ENCODE data around the gene ASB9.
"Not testable (repeated sequence)": the region's sequence is repeated elsewhere in the genome, so short reads cannot be mapped to it uniquely, and the experiment has no call there.

The ASB9 gene

GRCh38 chrX:15298780-15299179, 28.9 kb upstream of the ASB9 start:
- no peak overlapping the region for H3K4me3 ChIP-seq (ENCODE audit: insufficient read depth, low read depth, low read length, poor library complexity, severe bottlenecking)
- no peak overlapping the region for H3K27ac ChIP-seq (ENCODE audit: insufficient read depth, low read length, poor library complexity, severe bottlenecking)
- no peak for DNase-seq
- H3K36me3 ChIP-seq (ENCODE audit: control insufficient read depth, insufficient read depth, low read length): no peaks in the 10 kb centered on the region
- H3K4me1 ChIP-seq (ENCODE audit: control insufficient read depth, insufficient read depth, low read length, poor library complexity, severe bottlenecking): no peaks in the 10 kb centered on the region
- no peaks in the 10 kb centered on the region for H3K27me3 ChIP-seq (replicated peaks; ENCODE audit: control insufficient read depth, insufficient read depth, low read length, poor library complexity, severe bottlenecking)
- no peaks in the 10 kb centered on the region for H3K9me3 ChIP-seq (ENCODE audit: control insufficient read depth, low read length)

GRCh38 chrX:15298201-15298600, 28.3 kb upstream of the ASB9 start:
- Histone ChIP-seq H3K9me3 (ENCODE audit: control insufficient read depth, low read length) (no peaks in the 10 kb centered on the region), H3K36me3 (ENCODE audit: control insufficient read depth, insufficient read depth, low read length) (no peaks in the 10 kb centered on the region), H3K27me3 (replicated peaks; ENCODE audit: control insufficient read depth, insufficient read depth, low read length, poor library complexity, severe bottlenecking) (no peaks in the 10 kb centered on the region), H3K4me3 (ENCODE audit: insufficient read depth, low read depth, low read length, poor library complexity, severe bottlenecking) (no peak overlapping the region), H3K4me1 (ENCODE audit: control insufficient read depth, insufficient read depth, low read length, poor library complexity, severe bottlenecking) (no peaks in the 10 kb centered on the region), H3K27ac (ENCODE audit: insufficient read depth, low read length, poor library complexity, severe bottlenecking) (no peak overlapping the region)
- no peak for DNase-seq

DNA sequence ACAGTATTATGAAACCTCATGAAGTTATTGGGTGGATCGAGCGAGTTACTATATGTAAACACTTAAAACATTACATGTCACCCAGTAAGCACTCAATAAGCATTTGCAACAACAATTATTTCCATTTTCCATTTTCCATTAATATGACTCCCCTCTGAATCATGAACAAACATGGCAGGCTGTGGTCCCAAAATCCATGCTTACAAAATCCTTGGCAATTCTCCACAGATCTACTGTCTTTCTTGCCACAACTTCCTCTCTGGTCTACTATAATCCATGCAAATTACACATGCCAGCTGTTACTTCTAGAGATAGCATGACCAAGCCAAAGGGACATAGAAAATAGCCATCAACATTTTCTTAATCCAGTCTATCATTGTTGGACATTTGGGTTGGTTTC, 23.6 kb upstream of the ASB9 start:
- Histone ChIP-seq H3K27me3 (replicated peaks; ENCODE audit: control insufficient read depth, insufficient read depth, low read length, poor library complexity, severe bottlenecking) (no peaks in the 10 kb centered on the region), H3K4me3 (ENCODE audit: insufficient read depth, low read depth, low read length, poor library complexity, severe bottlenecking) (no peak overlapping the region), H3K27ac (ENCODE audit: insufficient read depth, low read length, poor library complexity, severe bottlenecking) (no peak overlapping the region), H3K9me3 (ENCODE audit: control insufficient read depth, low read length) (no peaks in the 10 kb centered on the region), H3K36me3 (ENCODE audit: control insufficient read depth, insufficient read depth, low read length) (no peaks in the 10 kb centered on the region), H3K4me1 (ENCODE audit: control insufficient read depth, insufficient read depth, low read length, poor library complexity, severe bottlenecking) (no peaks in the 10 kb centered on the region)
- no peak for DNase-seq

DNA sequence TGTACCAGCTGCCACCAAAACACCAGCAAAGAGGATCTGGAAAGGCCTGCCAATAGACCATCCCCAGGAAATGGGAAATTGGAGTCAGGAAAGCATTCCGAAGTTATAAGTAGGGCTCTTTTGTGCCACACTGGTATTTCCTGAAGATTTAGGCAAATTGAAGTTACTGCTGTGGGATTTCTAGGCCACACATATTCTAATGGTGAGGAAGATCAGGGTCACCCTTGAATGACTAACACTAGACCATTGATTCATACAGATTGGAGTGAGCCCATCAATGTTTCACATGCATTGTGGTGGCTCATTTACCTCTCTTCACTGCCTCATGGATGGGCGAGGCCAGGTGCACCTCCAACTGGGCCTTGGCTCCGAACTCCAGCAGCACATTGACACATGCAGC, 23.0 kb upstream of the ASB9 start:
- Histone ChIP-seq H3K4me3 (ENCODE audit: insufficient read depth, low read depth, low read length, poor library complexity, severe bottlenecking) (no peak overlapping the region), H3K27me3 (replicated peaks; ENCODE audit: control insufficient read depth, insufficient read depth, low read length, poor library complexity, severe bottlenecking) (no peaks in the 10 kb centered on the region)

DNA sequence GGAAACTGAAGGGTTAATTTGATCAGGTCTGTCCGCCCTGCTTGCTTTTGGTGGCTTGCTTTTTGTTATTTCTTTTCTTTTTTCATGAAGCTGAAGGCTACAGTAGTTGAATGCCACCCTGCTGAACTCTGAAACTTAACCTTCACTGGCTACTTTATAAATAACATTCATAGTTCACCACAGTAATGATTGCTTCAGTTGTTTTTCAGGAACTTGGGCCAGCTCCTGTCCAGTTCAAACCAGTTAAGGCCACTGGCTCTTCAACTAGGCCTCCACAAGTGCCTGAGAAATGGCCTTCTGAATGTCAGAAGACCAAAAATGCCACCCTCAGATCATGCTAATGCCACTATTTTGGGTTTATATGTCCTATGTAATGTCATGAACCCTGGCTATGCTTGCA, 7.7 kb upstream of the ASB9 start:
- Histone ChIP-seq H3K4me1 (ENCODE audit: control insufficient read depth, insufficient read depth, low read length, poor library complexity, severe bottlenecking) (no peaks in the 10 kb centered on the region), H3K27ac (ENCODE audit: insufficient read depth, low read length, poor library complexity, severe bottlenecking) (no peak overlapping the region), H3K9me3 (ENCODE audit: control insufficient read depth, low read length) (no peaks in the 10 kb centered on the region), H3K36me3 (ENCODE audit: control insufficient read depth, insufficient read depth, low read length) (no peaks in the 10 kb centered on the region), H3K4me3 (ENCODE audit: insufficient read depth, low read depth, low read length, poor library complexity, severe bottlenecking) (no peak overlapping the region), H3K27me3 (replicated peaks; ENCODE audit: control insufficient read depth, insufficient read depth, low read length, poor library complexity, severe bottlenecking) (no peaks in the 10 kb centered on the region)
- no peak for DNase-seq

More for the DNA sequence above, 23.0 kb upstream of the ASB9 start:
- DNase-seq: no peak
- no peak overlapping the region for H3K27ac ChIP-seq (ENCODE audit: insufficient read depth, low read length, poor library complexity, severe bottlenecking)
- H3K4me1 ChIP-seq (ENCODE audit: control insufficient read depth, insufficient read depth, low read length, poor library complexity, severe bottlenecking): no peaks in the 10 kb centered on the region
- H3K9me3 ChIP-seq (ENCODE audit: control insufficient read depth, low read length): no peaks in the 10 kb centered on the region
- no peaks in the 10 kb centered on the region for H3K36me3 ChIP-seq (ENCODE audit: control insufficient read depth, insufficient read depth, low read length)

DNA sequence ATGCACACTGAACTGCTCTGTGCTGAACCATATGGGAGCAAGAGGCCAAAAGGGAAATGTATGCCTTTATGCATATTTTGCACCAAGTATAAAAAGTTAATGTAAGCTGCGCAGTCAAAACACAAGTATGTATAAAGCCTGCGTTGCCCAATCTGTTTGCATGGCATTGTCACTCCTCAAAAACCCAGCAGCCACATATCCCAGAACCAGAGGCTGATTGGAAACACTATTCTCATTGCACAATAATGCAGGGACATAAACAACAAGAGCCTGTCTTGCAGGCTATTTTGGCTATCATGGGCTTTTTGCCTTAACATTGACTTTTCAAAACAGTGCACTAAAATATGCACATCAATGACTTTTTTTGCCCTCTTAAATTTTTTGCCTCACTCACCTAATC, 5.1 kb upstream of the ASB9 start:
- H3K9me3 ChIP-seq (ENCODE audit: control insufficient read depth, low read length): no peaks in the 10 kb centered on the region
- H3K36me3 ChIP-seq (ENCODE audit: control insufficient read depth, insufficient read depth, low read length): no peaks in the 10 kb centered on the region
- no peak overlapping the region for H3K4me3 ChIP-seq (ENCODE audit: insufficient read depth, low read depth, low read length, poor library complexity, severe bottlenecking)
- no peaks in the 10 kb centered on the region for H3K4me1 ChIP-seq (ENCODE audit: control insufficient read depth, insufficient read depth, low read length, poor library complexity, severe bottlenecking)
- no peak overlapping the region for H3K27ac ChIP-seq (ENCODE audit: insufficient read depth, low read length, poor library complexity, severe bottlenecking)
- DNase-seq: no peak
- no peaks in the 10 kb centered on the region for H3K27me3 ChIP-seq (replicated peaks; ENCODE audit: control insufficient read depth, insufficient read depth, low read length, poor library complexity, severe bottlenecking)

DNA sequence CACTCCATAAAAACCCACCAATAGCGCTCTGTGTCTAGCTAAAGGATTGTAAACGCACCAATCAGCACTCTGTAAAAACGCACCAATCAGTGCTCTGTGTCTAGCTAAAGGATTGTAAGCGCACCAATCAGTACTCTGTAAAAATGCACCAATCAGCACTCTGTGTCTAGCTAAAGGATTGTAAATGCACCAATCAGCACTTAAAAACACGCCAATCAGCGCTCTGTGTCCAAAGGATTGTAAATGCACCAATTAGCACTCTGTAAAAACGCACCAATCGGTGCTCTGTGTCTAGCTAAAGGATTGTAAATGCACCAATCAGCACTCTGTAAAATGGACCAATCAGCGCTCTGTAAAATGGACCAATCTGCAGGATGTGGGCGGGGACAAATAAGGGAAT, 3.4 kb upstream of the ASB9 start:
- H3K36me3 ChIP-seq (ENCODE audit: control insufficient read depth, insufficient read depth, low read length); H3K4me3 ChIP-seq (ENCODE audit: insufficient read depth, low read depth, low read length, poor library complexity, severe bottlenecking); H3K9me3 ChIP-seq (ENCODE audit: control insufficient read depth, low read length); H3K27me3 ChIP-seq (replicated peaks; ENCODE audit: control insufficient read depth, insufficient read depth, low read length, poor library complexity, severe bottlenecking); DNase-seq; H3K4me1 ChIP-seq (ENCODE audit: control insufficient read depth, insufficient read depth, low read length, poor library complexity, severe bottlenecking); H3K27ac ChIP-seq (ENCODE audit: insufficient read depth, low read length, poor library complexity, severe bottlenecking): not testable (repeated sequence)

- DNase-seq: no peak
- H3K27me3 ChIP-seq (replicated peaks; ENCODE audit: control insufficient read depth, insufficient read depth, low read length, poor library complexity, severe bottlenecking): no peaks in the 10 kb centered on the region
- no peaks in the 10 kb centered on the region for H3K4me1 ChIP-seq (ENCODE audit: control insufficient read depth, insufficient read depth, low read length, poor library complexity, severe bottlenecking)
- no peak overlapping the region for H3K27ac ChIP-seq (ENCODE audit: insufficient read depth, low read length, poor library complexity, severe bottlenecking)
- H3K36me3 ChIP-seq (ENCODE audit: control insufficient read depth, insufficient read depth, low read length): no peaks in the 10 kb centered on the region
- no peaks in the 10 kb centered on the region for H3K9me3 ChIP-seq (ENCODE audit: control insufficient read depth, low read length)
- no peak overlapping the region for H3K4me3 ChIP-seq (ENCODE audit: insufficient read depth, low read depth, low read length, poor library complexity, severe bottlenecking)
Measured at GRCh38 chrX:15271757-15272156, 1.9 kb upstream of the ASB9 start.

- no peaks in the 10 kb centered on the region for H3K36me3 ChIP-seq (ENCODE audit: control insufficient read depth, insufficient read depth, low read length)
- no peaks in the 10 kb centered on the region for H3K27me3 ChIP-seq (replicated peaks; ENCODE audit: control insufficient read depth, insufficient read depth, low read length, poor library complexity, severe bottlenecking)
- no peak overlapping the region for H3K4me3 ChIP-seq (ENCODE audit: insufficient read depth, low read depth, low read length, poor library complexity, severe bottlenecking)
- DNase-seq: no peak
- H3K9me3 ChIP-seq (ENCODE audit: control insufficient read depth, low read length): no peaks in the 10 kb centered on the region
- H3K4me1 ChIP-seq (ENCODE audit: control insufficient read depth, insufficient read depth, low read length, poor library complexity, severe bottlenecking): no peaks in the 10 kb centered on the region
- no peak overlapping the region for H3K27ac ChIP-seq (ENCODE audit: insufficient read depth, low read length, poor library complexity, severe bottlenecking)
Measured at GRCh38 chrX:15269120-15269519, 763 bp downstream of the ASB9 start.

DNA sequence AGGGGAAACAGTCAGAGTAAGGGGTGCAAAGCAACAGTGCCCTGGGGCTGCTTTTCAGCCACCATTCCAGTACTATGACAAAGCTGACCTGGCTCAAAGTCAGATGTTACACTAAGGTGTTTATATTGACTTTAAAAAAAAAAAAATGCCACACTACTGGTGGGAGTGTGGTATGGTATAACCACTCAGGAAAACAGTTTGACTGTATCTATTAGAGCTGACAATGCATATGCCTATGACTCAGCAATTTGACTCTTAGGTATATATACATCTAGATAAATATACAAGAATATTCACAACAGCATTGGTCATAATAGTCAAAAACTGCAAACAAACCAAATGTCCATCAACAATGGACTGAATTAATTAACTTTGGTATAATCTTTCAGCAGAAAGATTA, 15.0 kb downstream of the ASB9 start:
- no peak overlapping the region for H3K27ac ChIP-seq (ENCODE audit: insufficient read depth, low read length, poor library complexity, severe bottlenecking)
- H3K9me3 ChIP-seq (ENCODE audit: control insufficient read depth, low read length): no peaks in the 10 kb centered on the region

GRCh38 chrX:15245896-15246295, 24.0 kb downstream of the ASB9 start:
- Histone ChIP-seq H3K36me3 (ENCODE audit: control insufficient read depth, insufficient read depth, low read length) (no peaks in the 10 kb centered on the region), H3K4me1 (ENCODE audit: control insufficient read depth, insufficient read depth, low read length, poor library complexity, severe bottlenecking) (no peaks in the 10 kb centered on the region), H3K27me3 (replicated peaks; ENCODE audit: control insufficient read depth, insufficient read depth, low read length, poor library complexity, severe bottlenecking) (no peaks in the 10 kb centered on the region), H3K9me3 (ENCODE audit: control insufficient read depth, low read length) (no peaks in the 10 kb centered on the region), H3K4me3 (ENCODE audit: insufficient read depth, low read depth, low read length, poor library complexity, severe bottlenecking) (no peak overlapping the region), H3K27ac (ENCODE audit: insufficient read depth, low read length, poor library complexity, severe bottlenecking) (no peak overlapping the region)
- no peak for DNase-seq

More for the DNA sequence above, 15.0 kb downstream of the ASB9 start:
- Histone ChIP-seq H3K27me3 (replicated peaks; ENCODE audit: control insufficient read depth, insufficient read depth, low read length, poor library complexity, severe bottlenecking) (no peaks in the 10 kb centered on the region), H3K4me1 (ENCODE audit: control insufficient read depth, insufficient read depth, low read length, poor library complexity, severe bottlenecking) (no peaks in the 10 kb centered on the region), H3K36me3 (ENCODE audit: control insufficient read depth, insufficient read depth, low read length) (no peaks in the 10 kb centered on the region), H3K4me3 (ENCODE audit: insufficient read depth, low read depth, low read length, poor library complexity, severe bottlenecking) (no peak overlapping the region)
- no peak for DNase-seq
